Fibroblast of the aortic adventitia (primary cell): ENCODE results near the gene FOSL1. TPM values are rescaled to one million over a fixed set of nuclear protein-coding genes. Genes with fewer than 3 reads are reported as not detected.

Source experiments
- DNase-seq: peaks from one replicate; pipeline ENCODE4 v3.0.0-alpha.2; 2010; ENCODE audit warnings: low read depth
- H3K4me3 ChIP-seq: 2 replicates; pipeline ENCODE4 v1.5.1; 2011; ENCODE audit warnings: low read depth, mild to moderate bottlenecking, control low read depth, low read length, moderate library complexity
- total RNA-seq: library from RNA; depleted of rRNA; stranded (reverse); fragments of >200 nt; gene quantifications from 2 replicates; pipeline ENCODE4 v1.2.3, GENCODE V29; 2012; ENCODE audit warnings: low replicate concordance
- TF ChIP-seq, protein P1 (sequence below): IDR thresholded peaks from 2 replicates; pipeline ENCODE4 v1.5.1; 2011; ENCODE audit warnings: mild to moderate bottlenecking, low read length, control low read depth, inconsistent platforms; ENCODE audit not compliant: insufficient read depth

FOSL1 gene
- total RNA-seq, 1 donor, result 73.9 TPM

DNA sequence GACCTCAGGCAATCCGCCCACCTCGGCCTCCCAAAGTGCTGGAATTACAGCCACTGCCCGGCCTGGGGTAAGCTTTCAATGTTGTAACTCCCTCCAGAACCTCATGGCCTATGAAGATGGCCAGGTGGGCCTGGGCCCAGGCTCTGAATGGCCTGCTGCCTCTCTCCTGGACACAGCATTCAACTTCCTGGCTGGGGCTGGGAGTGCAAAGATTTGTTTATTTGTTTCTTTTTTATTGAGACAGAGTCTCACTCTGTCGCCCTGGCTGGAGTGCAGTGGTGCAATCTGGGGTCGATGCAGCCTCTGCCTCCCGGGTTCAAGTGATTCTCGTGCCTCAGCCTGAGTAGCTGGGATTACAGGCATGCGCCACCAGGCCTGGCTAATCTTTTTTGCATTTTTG, 44.6 kb upstream of the FOSL1 start:
- no peak for DNase-seq
- TF ChIP-seq, protein P1, sequence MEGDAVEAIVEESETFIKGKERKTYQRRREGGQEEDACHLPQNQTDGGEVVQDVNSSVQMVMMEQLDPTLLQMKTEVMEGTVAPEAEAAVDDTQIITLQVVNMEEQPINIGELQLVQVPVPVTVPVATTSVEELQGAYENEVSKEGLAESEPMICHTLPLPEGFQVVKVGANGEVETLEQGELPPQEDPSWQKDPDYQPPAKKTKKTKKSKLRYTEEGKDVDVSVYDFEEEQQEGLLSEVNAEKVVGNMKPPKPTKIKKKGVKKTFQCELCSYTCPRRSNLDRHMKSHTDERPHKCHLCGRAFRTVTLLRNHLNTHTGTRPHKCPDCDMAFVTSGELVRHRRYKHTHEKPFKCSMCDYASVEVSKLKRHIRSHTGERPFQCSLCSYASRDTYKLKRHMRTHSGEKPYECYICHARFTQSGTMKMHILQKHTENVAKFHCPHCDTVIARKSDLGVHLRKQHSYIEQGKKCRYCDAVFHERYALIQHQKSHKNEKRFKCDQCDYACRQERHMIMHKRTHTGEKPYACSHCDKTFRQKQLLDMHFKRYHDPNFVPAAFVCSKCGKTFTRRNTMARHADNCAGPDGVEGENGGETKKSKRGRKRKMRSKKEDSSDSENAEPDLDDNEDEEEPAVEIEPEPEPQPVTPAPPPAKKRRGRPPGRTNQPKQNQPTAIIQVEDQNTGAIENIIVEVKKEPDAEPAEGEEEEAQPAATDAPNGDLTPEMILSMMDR, result no peak
- H3K4me3 ChIP-seq, result no peak overlapping the region

DNA sequence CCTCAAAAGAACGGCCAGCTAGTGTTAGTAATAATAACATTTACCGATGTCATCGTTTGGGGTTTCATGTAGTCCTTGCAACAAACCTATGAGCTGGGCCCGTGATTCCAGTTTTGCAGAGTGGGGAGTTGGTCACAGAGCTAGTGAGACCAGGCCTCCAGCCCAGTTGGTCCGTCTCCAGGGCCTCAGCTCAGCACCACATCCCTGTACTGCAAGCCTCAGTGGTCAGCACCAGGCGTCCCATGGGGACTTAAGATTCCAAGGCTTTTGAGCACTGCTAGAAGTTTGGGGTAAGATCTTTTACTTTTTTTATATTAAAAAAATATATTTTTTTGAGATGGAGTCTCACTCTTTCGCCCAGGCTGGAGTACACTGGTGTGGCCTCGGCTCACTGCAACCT, 44.0 kb upstream of the FOSL1 start:
- TF ChIP-seq, protein P1, result no peak
- H3K4me3 ChIP-seq, result no peak overlapping the region
- DNase-seq, result no peak

GRCh38 chr11:65942531-65942930, 42.3 kb upstream of the FOSL1 start:
- TF ChIP-seq, protein P1, result no peak
- DNase-seq, result no peak

DNA sequence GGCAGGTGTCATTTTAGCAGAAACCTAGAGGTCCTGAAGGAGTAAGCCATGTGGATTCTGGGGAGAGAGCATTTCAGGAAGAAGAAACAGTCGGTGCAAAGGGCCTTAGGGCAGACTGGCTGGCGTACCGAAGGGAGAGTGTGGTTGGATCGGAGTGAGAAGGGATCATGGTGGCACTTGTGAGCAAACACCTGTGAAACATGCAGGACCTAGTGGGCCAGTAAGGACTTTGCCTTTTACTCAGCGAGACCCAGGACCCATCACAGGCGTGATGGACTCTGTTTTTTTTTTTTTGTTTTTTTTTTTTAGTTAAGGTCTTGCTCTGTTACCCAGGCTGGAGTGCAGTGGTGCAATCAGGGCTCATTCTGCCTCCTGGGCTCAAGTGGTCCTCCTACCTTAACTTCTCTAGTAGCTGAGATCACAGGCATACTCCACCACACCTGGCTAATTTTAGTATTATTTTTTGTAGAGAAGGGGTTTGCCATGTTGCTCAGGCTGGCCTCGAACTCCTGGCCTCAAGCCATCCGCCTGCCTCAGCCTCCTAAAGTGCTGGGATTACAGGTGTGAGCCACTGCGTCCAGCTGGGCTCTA, 41.6 kb upstream of the FOSL1 start:
- no peak for DNase-seq
- H3K4me3 ChIP-seq, result no peak overlapping the region
- TF ChIP-seq, protein P1, result no peak

More at GRCh38 chr11:65942531-65942930, 42.3 kb upstream of the FOSL1 start:
- H3K4me3 ChIP-seq, result no peak overlapping the region

DNA sequence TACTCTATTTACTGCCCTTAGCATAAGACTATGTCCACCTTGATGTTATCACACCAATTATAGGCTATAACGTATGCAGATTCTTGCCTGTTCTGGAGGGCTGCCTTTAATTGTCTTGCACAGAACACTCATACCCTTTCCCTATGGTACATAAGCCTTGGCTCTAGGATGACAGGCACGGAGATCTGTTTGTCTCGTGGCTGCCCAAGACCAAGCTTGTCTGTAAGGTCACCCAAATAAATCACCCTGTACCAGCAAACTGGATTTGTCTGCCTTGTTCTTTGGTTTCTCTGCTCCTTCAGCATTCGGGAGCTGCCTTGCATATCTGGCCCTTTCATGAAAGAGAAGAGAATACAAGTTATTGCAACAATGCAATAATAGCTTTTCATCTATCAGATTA, 37.6 kb upstream of the FOSL1 start:
- TF ChIP-seq, protein P1, result no peak
- no peak overlapping the region for H3K4me3 ChIP-seq
- no peak for DNase-seq

- peak; percentile 55 for DNase-seq
- TF ChIP-seq, protein P1, result peak; percentile 5
- no peak overlapping the region for H3K4me3 ChIP-seq
Observed at GRCh38 chr11:65934014-65934413, 33.8 kb upstream of the FOSL1 start.

DNA sequence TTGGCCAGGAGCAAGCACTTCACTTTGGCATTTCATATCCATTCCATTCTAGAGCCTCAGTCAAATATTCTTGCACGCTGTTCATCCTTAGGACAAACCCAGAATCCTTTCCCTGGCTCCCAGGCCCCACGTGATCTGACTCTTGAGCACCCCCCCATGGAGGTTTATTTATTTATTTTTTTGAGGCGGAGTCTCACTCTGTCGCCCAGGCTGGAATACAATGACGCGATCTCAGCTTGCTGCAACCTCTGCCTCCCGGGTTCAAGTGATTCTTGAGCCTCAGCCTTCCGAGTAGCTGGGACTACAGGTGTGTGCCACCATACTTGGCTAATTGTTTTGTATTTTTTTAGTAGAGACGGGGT, 32.4 kb upstream of the FOSL1 start:
- no peak overlapping the region for H3K4me3 ChIP-seq
- TF ChIP-seq, protein P1, result no peak
- DNase-seq, result no peak
